Stimulated activated CD8-positive, alpha-beta memory T cell treated with anti-CD3 and anti-CD28 coated beads, Interleukin-4, amount 100 ng/mL, for 48 hours (primary cell): ENCODE measurements around the gene TSNAXIP1.
"Not testable (repeated sequence)": the region's sequence is repeated elsewhere in the genome, so short reads cannot be mapped to it uniquely, and the experiment has no call there.

Experiments used
- DNase-seq: peaks from one replicate; pipeline ENCODE4 v3.0.0-alpha.2; 2020

Gene TSNAXIP1

GRCh38 chr16:67786491-67786890, 20.2 kb upstream of the TSNAXIP1 start:
- no peak for DNase-seq

DNA sequence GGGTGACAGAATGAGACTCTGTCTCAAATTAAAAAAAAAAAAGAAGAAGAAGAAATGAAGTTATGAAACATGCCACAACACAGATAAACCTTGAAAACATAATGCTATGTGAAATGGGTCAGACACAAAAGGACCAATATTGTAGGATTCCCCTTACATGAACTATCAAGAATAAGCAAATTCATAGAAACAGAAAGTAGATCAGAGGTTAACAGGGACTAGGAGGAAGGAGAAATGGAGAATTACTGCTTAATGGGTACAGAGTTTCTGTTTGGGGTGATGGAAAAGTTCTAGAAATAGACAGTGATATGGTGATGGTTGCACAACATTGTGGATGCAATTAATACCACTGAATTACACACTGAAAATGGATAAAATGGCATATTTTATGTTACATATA, 16.6 kb upstream of the TSNAXIP1 start:
- no peak for DNase-seq

GRCh38 chr16:67796099-67796718, 10.5 kb upstream of the TSNAXIP1 start:
- no peak for DNase-seq

DNA sequence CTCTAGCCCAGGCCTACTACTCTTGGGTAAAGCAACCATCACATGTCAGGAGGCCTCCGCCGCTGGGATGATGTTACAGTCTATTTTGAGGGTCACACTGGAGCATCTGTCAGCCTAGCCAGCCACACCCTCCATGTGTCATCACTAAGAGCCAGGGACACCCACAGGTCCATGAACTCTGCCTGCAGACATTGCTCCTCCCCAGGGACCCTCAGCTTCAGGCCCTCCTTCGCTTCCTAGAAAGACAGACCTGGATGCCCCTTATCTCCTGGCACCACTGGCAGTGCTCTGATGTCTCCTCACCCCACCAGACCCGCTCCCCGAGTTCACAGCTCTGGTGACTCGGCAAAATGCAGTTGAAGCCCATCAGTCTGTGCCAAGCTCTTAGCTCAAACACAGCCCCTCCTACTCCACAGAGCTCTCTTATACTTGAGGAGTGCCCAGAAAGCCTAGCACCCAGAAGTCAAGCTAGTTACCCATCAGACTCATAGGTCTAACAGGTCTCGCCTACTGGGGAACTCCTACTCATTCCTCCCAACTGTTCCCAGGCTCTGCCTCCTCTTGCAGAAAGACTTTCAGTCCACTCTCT, 6.3 kb upstream of the TSNAXIP1 start:
- DNase-seq = no peak

GRCh38 chr16:67801241-67801640, 5.4 kb upstream of the TSNAXIP1 start:
- no peak for DNase-seq

- DNase-seq = no peak
Measured at GRCh38 chr16:67801883-67802282, 4.8 kb upstream of the TSNAXIP1 start.

DNA sequence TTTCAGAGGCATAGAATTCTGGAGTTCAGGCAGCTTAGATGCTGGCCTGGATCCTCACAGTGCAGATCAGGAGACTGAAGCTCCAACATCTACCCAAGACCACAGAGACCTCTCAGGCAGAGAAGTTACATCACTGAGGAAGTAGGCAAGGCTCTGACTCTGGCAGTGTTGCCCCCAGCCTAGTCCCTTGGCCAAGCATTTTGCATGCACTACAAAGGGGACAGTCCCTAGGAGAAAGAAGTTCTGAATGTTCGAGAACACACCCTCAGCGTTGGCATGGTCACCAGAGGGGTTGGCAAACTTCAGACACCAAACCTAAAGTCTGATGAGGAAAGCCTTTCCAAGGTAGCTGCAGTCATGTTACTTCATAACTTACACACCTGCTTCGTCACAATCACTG, 2.8 kb upstream of the TSNAXIP1 start:
- no peak for DNase-seq

DNA sequence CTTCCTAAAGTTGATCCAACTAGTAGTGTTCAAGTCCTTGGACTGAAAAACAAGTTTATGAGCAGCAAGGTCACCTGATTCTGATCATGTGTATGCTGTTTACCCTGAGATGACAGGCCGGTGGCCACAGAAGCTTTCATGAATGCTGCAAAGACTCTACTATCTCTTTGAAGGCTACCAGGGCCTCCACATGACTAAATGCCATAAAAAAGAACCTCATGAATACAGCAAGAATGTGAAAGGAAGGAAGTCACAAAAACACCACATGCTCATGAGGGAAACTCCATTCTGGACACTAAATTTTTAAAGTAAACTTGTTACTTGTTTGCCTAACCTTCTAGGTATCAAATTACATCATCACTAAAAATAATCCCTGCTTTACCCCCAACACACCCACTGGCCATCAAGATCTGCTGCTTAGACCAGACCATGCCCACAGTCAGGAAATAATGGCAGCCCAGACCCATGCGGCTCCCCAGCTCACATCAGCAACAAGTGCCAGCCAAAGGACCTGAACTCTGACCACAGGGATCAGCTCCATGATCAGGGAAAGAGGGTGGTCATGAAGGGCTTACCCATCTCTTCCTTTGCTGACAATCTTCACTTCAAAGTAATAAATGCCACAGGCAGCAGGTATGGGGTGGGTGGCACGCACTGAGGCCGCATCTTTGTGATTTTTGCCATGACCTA, 1.7 kb upstream of the TSNAXIP1 start:
- no peak for DNase-seq

- DNase-seq = peak; percentile 34
Measured at GRCh38 chr16:67805718-67806427, 816 bp upstream of the TSNAXIP1 start.

DNA sequence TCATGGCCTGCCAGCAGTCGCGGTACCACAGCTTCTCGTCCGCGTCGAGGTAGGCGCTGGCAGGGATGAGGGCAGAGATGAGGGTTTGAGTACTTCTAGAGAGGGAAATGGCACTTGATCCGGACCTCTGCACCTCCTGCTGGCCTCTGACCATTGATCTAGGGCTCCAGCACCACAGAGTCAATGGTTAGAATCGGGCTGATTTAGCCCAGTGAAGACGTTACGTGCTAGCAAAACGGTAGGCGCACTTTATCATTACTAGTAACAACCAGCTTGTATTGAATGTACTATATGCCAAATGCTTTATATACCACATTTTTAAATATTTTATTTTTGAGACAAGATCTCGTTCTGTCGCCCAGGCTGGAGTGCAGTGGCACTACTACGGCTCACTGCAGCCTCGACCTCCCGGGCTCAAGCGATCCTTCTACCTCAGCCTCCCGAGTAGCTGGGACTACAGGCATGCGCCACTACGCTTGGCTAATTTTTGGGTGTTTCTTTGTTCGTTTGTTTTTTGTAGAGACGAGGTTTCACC, 526 bp downstream of the TSNAXIP1 start:
- DNase-seq = no peak

DNA sequence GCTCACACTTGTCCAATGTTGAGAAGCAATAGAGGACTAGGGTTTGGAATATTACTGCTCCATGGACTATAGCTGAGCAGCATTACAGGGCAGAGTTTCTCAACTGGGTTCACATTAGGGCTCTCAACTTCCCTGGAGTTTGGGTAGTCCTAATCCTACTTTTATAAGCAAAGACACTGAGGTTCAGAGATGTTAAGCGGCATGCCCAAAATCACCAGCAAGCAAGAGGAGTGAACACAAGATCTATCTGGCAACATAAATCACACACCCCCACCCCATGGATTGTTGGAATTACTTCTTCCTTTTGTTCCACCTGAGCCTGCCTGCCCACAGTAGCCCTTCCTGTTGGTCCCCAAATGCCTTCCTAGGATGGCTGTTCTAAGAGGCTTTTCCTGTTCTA, 5.2 kb downstream of the TSNAXIP1 start:
- DNase-seq = no peak

- DNase-seq = no peak
Measured at GRCh38 chr16:67814567-67814966, 7.9 kb downstream of the TSNAXIP1 start.

GRCh38 chr16:67820608-67821259, 14.0 kb downstream of the TSNAXIP1 start:
- no peak for DNase-seq

GRCh38 chr16:67822511-67822910, 15.8 kb downstream of the TSNAXIP1 start:
- no peak for DNase-seq

DNA sequence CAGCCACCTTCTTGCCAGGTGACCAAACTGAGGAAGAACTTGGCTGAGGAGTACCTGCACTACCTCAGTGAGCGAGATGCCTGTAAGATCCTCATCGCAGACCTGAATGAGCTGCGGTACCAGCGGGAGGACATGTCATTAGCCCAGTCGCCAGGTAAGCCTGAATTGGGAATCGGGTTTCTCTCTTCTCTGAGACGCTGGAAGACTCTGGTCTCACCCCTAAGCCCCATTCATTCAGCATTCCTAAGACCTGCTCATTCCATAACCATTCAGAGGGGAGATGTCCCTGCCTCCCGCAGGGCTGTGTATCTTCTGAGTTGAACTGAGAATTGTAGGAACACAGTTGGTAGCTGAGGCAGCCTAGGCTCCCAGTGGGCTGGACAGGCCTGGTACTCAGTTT, 18.4 kb downstream of the TSNAXIP1 start:
- no peak for DNase-seq

- DNase-seq = no peak
Measured at GRCh38 chr16:67825906-67826305, 19.2 kb downstream of the TSNAXIP1 start.

GRCh38 chr16:67828651-67829050, 22.0 kb downstream of the TSNAXIP1 start:
- no peak for DNase-seq

GRCh38 chr16:67833030-67833414, 26.3 kb downstream of the TSNAXIP1 start:
- no peak for DNase-seq

GRCh38 chr16:67833415-67834241, 26.9 kb downstream of the TSNAXIP1 start:
- peak; percentile 97 for DNase-seq

GRCh38 chr16:67834242-67834614, 27.5 kb downstream of the TSNAXIP1 start:
- DNase-seq = no peak

DNA sequence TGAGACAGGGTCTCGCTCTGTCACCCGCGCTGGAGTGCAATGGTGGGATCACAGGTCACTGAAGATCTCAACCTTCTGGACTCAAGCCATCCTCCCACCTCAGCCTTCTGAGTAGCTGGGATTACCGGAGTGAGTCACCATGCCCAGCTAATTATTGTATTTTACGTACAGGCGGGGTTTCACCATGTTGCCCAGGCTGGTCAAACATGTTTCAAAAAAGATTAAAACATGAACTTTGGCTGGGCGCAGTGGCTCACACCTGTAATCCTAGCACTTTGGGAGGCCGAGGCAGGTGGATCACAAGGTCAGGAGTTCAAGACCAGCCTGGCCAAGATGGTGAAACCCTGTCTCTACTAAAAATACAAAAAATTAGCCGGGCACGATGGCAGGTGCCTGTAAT, 30.5 kb downstream of the TSNAXIP1 start:
- not testable (repeated sequence) for DNase-seq

- DNase-seq = no peak
Measured at GRCh38 chr16:67837811-67838210, 31.1 kb downstream of the TSNAXIP1 start.
